Stimulated activated CD8-positive, alpha-beta memory T cell treated with anti-CD3 and anti-CD28 coated beads, Interleukin-12 subunit alpha, Interleukin-12 subunit beta, amount 100 ng/mL, for 24 hours (primary cell): ENCODE results near the gene SPNS2.

Source experiments
- DNase-seq: peaks from one replicate; pipeline ENCODE4 v3.0.0-alpha.2; 2020; ENCODE audit errors: extremely low read depth

The SPNS2 gene

DNA sequence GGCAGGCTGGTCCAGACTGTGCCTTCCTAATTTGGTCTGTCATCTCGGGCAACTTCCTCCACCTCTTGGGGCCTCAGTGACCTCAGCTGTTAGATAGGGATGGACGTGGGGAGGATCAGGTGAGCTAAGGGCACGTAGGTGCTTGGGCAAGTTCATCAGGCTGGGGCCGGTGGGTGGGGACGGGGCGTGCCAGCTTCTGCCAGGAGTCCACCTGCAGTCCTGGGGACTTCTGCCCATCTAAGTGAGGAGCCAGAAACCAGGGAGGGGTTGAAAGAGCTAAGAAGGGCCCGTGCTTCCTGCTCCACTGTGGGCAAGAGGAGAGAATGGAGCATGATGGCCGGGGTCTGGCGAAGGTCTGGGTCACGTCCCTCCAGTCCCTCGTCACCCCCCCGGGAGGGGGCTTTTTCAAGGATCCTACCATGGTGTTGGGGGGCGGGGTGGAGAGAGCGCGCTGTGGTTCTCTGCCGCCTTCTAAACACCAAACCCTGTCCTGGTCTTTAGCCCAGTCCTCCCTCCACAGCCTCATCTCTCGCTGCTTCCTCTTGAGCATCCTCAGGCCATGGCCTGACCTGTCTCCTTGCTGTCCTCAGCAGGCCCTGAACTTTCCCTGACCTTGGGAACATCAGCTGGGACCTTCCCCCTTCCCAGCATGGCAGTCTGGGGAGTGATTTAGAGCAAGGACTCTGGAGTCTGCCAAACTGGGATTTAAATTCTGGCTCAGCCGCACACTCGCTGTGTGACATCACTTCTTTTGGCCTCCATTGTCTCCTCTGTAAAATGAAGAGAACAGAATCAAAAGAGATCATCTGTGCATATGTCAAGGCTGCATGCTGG is 21.6 kb downstream of the SPNS2 start:
- no peak for DNase-seq

DNA sequence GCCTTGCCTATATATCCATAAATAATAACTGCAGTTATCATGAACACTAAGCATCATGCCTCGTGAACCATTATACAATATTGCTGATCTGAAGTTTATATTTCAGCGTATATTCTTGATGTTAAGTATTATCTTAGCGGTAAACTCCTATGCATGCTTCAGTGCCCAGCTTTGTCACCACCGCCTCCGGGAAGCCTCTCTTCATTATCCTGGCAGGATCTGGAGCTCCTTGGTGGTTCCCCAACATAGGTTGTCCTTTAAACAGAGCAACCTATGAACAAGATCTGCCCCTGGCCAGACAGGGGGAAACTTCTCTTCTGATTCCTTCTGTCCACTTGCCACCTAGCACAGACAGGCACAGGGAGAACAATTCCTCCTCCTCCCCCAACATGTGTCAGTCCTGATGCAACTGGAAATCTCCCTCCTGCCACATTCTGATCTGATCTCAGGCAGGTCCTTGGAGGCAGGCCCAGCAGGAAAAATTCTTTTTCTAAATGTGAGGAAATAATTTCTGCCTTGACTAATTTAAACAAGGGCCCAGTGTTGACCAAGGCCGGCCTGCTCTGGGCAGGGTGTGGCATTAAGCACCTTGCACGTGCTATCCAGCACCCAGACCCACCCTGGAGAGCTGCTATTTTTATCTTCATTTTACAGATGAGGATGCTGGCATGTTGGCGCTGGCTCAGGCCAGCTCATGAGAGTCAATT is 22.4 kb downstream of the SPNS2 start:
- no peak for DNase-seq

DNA sequence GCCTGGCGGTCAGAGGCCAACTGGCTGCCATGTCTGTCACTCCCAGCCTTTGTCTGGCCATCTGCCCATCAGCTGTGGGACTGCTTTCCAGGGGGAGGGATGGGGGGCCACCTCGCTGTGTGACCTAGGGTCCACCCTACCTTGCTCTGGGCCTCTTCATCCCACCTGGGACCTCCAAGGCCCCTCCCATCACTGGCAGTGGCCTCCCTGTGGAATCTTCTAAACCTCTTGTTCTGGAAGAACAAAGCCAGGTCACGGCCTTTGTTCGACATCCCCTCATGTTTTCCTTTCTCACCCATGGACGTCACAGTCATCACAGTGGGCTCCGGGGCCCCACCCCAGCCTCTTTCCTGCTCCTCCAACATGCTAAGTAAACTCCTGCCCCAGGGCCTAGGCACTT is 24.0 kb downstream of the SPNS2 start:
- DNase-seq, result no peak

DNA sequence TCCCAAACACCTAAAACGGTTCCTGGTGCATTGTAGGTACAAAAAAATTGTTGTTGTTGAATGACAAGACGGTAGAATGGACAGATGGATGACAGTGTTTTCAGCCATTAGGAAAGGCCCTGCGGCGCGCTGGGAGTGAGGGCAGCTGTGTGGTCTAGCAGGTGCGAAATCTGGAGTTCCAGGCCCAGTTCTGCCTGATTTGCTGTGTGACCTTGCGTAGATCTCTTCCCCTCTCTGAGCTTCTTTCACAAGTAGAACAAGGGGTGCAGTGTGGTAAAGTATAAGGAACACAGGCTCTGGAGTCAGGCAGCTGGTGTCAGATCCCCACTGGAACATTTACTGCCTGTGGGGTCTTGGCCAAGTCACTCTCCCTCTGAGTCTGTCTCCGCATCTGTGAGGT is 25.3 kb downstream of the SPNS2 start:
- no peak for DNase-seq

DNA sequence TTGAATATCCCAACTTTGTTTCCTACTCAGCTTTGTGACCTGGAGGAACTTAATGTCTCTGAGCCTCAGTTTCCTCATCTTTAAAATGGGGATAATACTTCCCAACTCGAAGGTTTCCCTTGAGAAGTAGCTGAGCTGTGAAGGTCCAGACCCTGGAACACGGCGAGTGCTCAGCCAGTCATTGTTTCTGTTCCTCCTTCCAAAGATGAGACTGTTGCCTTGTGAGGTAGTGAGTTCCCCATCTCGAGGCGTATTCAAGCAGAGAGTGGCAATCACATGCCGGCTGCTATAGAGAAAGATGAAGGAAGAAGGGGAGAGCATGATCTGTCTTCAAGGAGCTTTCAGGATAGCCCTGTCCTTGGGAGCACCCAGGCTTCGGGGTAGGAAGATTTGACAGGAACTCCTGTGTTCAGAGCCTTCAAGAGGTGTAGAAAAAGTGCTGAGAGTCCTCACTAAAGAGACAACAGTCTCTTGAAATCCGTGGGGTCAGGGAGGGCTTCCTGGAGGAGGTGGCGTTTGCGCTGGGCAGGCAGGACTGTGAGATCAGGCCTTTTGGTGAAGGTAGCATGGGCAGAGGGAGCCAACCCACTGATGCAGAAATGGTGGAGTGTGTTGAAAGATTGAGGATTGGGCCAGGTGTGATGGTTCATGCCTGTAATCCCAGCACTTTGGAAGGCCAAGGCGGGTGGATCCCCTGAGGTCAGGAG is 27.2 kb downstream of the SPNS2 start:
- no peak for DNase-seq

DNA sequence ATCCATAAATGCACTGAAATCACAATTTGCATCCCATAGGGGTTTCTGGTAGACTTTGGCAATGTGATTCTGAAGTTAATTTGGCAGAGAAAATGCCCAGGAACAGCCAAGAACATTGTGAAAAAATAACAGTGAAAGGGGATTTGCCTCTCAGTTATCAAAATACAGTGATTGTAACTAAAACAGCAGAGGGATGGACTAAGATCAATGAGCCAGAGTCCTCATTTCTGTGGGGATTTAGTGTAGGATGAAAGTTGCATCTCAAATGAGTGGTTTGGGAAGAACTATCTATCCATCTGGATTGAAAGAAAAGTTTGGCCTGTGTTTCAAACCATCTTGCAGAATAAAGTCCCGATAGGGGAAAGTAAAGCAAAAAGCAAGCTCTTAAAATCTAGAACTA is 28.5 kb downstream of the SPNS2 start:
- no peak for DNase-seq

DNA sequence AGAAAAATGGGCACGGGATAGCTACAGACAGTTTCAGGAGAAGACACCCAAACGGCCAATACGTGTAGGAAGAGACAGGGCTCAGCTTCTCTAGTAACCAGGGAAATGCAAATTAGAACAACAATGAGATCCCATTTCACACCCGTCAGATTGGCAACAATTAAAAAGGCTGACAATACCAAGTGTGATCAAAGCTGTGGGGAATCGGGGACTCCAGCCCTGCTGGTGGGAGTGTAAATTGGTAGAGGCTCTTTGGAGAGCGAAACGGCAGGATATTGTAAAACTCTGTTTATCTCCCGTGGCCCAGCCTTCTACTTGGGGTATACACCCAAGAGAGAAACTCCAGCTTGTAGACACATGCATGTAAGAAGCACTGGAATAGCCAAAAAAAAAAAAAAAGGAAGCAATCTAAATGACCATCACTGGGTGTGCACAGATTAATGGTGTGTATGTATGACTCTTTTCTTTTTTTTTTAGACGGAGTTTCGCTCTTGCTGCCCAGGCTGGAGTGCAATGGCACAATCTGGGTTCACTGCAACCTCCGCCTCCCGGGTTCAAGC is 29.0 kb downstream of the SPNS2 start:
- no peak for DNase-seq

DNA sequence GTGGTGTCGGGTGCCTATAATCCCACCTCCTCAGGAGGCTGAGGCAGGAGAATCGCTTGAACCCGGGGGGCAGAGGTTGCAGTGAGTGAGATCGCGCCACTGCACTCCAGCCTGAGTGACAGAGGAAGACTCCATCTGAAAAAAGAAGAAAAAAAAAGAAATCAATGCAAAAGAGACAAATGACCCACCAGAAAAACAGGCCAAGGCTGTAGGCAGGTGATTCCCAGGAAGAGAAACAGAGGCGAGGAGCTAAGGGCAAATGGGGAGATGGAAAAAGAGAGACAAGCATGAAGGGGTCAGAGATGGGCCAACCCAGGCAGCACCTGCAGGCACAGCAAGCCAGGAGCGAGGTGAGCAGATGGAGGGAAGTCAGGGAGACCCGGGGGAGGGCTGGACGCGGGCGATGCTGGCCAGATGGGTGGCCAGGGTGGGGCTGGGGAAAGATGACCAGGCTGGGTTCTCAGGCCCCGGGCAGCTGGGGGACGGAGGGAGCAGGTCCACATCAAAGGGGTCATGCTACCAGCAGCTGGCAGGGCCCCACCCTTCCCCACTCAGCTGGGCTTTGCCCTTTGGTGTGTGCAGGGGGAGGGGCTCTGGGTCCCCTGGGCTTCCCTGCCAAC is 31.0 kb downstream of the SPNS2 start:
- no peak for DNase-seq

DNA sequence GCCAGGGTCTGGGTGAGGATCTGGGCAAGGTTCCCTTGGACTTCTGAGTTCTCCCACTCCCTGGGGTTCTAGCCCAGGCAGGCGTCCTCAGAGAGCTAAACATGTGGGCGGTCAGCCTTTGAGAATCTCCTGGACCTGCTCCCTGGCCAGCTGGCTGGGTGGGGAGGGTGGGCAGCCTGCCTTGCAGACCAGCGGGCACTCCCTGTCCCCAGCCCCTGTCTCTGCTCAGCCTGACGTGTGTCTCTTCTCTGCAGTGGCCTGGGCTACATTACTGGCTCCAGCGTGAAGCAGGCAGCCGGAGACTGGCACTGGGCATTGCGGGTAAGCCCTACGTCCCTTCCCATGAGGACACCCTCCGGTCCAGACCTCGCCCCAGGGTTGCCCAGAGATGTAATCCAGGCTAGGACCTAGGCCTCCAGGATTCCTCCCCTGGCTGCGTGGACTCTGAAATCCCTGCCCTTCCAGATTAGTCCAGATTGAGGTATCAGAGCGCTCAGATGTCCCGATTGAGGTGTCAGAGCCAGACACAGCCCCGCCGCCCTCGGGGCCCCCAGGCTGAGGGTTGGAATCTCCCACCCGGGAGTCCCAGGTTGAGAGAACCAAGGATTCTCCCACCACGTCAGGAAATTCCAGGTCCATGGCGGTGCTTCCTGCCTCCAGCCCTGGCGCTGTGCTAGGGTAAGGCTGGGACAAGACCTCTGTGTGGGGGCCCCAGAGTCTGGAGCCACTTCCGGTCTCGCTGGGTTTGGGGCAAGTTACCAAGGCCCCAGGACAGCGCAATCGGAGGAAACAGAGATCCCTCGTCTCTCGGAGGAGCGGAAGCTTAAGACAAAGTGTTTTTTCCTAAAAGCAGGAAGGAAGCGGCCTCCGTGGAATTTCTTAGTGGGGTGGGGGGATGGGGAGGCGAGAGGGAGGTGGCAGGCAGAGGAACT is 32.4 kb downstream of the SPNS2 start:
- DNase-seq, result no peak

DNA sequence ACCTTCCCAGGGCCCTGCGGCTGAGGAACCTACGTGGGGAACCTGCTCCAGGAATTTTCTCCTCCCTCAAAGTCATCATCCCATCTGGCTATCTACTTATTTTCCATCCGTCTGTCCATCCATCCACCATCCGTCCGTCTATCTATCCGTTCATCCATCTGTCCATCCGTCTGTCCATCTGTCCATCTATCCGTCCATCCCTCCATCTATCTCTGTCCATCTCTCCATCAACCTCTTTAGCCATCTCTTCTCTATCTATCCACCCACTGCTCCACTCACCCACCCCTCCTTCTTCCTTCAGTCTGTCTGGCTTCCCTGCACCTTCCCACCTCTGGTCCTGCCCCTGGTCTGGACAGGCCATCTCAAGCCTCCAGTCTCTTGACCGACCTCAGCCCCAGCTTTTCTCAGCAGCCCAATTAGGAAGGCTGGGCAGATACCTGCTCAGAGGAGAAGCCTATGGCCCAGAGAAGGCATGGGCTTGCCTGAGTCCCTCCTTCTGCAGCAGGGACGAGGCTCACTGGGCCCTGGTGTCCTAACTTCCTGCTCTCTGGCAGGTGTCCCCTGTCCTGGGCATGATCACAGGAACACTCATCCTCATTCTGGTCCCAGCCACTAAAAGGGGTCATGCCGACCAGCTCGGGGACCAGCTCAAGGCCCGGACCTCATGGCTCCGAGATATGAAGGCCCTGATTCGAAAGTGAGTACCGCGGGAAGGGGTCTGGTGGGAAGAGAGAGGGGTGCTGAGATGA is 33.5 kb downstream of the SPNS2 start:
- DNase-seq, result no peak

DNA sequence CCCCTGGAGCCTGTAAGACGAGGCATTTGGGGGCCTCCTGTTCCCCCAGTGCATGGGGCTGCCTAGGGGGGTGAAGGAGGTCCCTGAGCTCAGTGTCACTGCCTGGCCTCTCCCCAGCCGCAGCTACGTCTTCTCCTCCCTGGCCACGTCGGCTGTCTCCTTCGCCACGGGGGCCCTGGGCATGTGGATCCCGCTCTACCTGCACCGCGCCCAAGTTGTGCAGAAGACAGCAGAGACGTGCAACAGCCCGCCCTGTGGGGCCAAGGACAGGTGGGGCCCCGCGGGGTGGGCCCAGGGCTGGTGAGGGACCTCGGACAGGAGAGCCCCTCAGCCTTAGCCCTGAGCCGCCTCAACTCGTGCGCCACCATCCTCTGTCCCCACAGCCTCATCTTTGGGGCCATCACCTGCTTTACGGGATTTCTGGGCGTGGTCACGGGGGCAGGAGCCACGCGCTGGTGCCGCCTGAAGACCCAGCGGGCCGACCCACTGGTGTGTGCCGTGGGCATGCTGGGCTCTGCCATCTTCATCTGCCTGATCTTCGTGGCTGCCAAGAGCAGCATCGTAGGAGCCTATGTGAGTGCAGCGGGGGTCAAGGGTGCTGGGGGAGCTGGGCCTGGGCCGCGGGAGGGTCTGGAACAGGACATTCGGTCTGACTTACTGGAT is 34.3 kb downstream of the SPNS2 start:
- DNase-seq, result no peak

DNA sequence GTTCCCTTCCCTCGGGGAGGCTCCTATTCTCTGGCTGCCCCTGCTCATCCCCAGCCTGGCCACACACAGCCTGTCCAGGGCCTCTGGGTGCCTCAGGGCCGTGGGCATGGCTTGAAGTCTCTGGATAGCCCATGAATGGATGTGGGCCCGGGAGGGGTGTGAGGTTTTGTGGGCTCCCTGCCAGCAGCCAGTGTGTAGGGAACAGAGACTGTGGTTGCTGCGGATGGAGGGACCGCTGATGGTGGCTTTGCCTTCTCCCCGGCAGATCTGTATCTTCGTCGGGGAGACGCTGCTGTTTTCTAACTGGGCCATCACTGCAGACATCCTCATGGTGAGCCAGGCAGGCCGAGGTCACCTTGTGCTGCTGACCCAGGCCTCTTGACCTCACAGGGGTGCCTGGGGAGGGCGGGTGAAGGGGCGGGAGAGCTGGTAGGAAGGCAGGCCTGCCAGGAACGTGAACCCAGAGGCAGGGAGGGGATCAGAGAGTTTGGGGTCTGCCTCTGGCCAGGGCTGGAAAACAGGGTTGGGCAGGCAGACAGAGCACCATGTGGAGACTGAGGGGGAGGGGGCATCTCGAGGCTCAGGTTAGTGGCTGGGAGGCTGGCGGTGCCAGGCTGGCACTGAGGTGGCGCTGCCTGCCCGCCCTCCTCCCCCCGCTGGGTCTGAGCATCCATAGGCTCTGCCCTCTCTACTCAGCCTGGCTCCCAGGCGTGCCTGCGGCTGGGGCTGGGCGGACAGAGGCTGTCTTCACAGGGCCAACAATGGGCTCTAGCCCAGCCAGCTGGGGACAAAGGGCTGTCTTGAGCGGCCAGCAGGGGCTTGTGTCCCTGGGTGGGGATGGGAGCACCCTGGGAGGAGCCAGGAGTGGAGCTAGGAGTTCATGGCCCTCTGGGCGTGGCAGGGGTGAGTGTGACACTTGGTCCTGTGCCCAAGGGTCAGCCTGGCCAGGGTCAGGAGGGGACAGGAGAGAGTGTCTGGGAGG is 35.1 kb downstream of the SPNS2 start:
- no peak for DNase-seq

DNA sequence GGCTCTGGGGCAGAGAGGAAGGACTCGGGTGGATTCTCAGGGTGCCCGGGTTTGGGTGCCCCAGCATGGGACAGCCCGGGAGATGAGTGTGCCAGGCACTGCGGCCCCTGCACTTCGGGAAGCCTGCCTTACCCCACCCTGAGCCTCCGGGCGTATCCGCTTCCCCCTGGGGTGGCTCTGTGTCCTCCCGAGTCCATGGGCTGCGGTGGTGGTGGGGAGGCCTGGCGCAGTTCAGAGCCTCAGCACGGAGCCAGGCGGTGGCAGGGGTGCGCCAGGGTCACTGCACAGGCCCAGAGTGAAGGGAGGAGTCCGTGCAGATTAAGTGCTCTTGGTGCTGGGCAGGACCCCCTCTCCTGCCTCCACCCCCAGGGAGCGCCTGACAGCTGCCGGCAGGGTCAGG is 35.8 kb downstream of the SPNS2 start:
- DNase-seq, result no peak

DNA sequence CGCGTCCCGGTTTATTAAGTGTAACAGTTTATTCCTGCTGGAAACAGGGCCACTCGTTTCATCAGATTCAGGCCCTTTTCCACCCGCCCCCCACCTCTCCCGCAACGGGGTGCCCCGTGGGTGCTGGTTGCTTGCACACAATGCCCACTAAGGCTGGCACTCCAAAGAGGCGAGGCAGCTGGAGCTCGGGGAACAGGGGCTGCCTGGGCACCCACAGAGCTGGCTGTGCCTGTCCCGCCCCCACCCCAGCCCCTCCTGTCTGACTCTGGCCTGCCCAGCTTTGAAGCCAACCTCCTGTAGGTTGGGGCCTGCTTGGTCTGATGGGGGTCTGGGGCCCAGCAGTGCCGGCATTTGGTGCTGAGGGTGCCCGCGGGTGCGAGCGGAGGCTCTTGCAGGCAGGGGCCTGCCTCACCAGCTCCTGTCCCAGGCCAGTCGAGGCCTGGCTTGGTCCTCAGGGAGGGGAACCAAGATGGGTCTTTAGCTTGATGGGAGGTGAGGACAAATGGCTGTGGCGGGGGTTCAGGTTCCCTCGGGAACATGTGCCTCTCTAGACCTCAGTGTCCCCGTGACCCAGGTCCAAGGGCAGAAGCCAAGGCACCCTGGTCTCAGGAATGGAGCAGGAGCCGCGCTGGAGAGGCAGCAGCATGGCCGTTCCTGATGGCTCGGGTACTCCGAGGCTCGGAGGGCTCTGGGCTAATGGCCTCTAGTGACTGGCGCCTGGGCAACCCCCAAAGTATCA is 36.4 kb downstream of the SPNS2 start:
- no peak for DNase-seq

DNA sequence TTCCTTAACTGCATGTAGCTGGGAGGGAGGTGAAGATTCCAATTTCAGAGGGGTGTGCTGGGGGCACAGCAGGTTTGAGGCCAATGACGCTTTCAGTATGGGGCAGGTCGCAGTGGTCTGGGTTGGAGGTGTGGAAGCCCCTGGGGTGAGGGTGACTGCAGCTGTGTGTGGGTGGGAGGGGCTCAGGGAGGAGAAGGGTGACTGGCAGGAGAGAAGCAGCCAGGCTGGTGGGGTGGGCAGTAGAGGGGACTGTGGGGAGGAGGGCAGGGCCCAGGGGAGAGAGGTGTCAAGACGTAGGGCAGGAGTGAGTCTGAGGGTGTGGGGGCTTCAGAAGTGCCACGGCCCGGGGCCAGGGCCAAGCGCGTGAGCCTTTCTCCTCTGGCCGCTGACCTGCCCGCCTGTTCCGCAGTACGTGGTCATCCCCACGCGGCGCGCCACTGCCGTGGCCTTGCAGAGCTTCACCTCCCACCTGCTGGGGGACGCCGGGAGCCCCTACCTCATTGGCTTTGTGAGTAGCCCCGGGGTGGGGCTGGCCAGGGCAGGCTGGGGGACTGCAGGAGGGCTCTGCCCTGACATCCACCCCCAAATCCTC is 37.1 kb downstream of the SPNS2 start:
- DNase-seq, result no peak

DNA sequence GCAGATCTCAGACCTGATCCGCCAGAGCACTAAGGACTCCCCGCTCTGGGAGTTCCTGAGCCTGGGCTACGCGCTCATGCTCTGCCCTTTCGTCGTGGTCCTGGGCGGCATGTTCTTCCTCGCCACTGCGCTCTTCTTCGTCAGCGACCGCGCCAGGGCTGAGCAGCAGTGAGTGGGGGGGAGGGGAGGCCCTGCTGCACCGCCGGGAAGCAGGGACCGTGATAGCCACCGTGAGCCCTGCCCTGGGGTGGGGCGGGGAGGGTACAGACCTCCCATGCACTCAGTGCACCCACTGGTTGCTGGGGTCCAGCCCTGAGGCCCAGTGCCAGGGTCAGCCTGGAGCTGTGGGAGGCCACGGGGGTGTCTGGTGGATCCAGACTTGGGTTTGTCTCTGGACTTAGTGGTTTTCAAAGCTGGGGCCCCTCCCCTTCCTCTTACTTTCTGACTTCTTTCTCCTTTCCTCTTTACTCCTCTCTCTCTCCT is 37.6 kb downstream of the SPNS2 start:
- DNase-seq, result no peak

DNA sequence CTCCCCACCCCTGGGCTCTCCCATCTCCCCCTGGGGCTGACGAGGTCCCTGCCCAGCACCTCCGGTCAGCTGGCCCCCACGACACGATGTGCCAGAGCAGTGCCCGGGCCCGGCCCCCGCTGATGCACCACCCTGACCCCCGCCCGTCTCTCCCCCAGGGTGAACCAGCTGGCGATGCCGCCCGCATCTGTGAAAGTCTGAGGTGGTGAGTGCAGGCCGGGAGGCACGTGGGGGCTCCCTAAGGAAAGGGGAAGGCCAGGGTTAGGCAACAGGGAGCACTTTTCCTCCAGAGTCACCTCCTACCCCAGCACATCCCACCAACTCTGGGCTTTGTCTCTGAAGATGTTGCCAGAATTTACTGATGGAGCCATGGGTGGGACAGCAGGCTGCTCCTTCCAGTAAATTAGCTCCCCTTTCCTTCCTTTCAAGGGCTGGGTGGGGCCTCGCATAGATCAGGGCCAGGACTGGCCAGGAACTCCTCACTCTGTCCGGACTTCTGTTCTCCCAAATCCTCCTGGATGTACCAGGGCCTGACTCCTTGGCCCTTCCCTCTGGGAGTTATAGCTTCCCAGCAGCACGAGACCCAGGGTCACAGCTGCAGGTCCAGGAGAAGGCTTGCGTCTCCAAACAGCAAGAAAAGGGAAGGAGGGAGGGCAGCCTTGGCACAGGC is 38.2 kb downstream of the SPNS2 start:
- no peak for DNase-seq
